Measurements from ENCODE around the gene MAP4K4.

Gene MAP4K4

GRCh38 chr2:101821059-101821805 is 123.7 kb downstream of the MAP4K4 start:
- no peak overlapping the region for H3K27ac ChIP-seq
- TF ChIP-seq CTCF (conservative IDR thresholded peaks at IDR 0.05) (no peak), ZFX (IDR thresholded peaks at IDR 0.05) (no peak)

- no peak overlapping the region for H3K27ac ChIP-seq
- TF ChIP-seq CTCF (conservative IDR thresholded peaks at IDR 0.05) (no peak), ZFX (IDR thresholded peaks at IDR 0.05) (no peak)
These were observed 124.4 kb downstream of the MAP4K4 start for GRCh38 chr2:101821828-101822458.

GRCh38 chr2:101823347-101823791 is 125.9 kb downstream of the MAP4K4 start:
- TF ChIP-seq ZFX (IDR thresholded peaks at IDR 0.05) (no peak), CTCF (conservative IDR thresholded peaks at IDR 0.05) (peak; percentile 83)
- peak overlapping the region; percentile 32 for H3K27ac ChIP-seq

GRCh38 chr2:101823859-101824258 is 126.4 kb downstream of the MAP4K4 start:
- TF ChIP-seq ZFX (IDR thresholded peaks at IDR 0.05) = no peak
- no peak for TF ChIP-seq CTCF (conservative IDR thresholded peaks at IDR 0.05)
- H3K27ac ChIP-seq = peak overlapping the region; percentile 32; the same call in 1 of the 2 replicates

GRCh38 chr2:101826716-101827115 is 129.2 kb downstream of the MAP4K4 start:
- no peak overlapping the region for H3K27ac ChIP-seq
- TF ChIP-seq ZFX (IDR thresholded peaks at IDR 0.05) (no peak), CTCF (conservative IDR thresholded peaks at IDR 0.05) (no peak)

- TF ChIP-seq CTCF (conservative IDR thresholded peaks at IDR 0.05) = no peak
- TF ChIP-seq ZFX (IDR thresholded peaks at IDR 0.05) = no peak
- H3K27ac ChIP-seq = no peak overlapping the region
These were observed 129.7 kb downstream of the MAP4K4 start for GRCh38 chr2:101827246-101827645.

GRCh38 chr2:101828257-101828656 is 130.8 kb downstream of the MAP4K4 start:
- TF ChIP-seq ZFX (IDR thresholded peaks at IDR 0.05) (no peak), CTCF (conservative IDR thresholded peaks at IDR 0.05) (no peak)
- H3K27ac ChIP-seq = no peak overlapping the region

Data from C4-2B (cell line).